HG02884 (cell line): Measurements from ENCODE around the gene TINCR.
"Not testable (repeated sequence)": the region's sequence is repeated elsewhere in the genome, so short reads cannot be mapped to it uniquely, and the experiment has no call there.

ENCODE experiments used
- ATAC-seq: cut with Tn5 transposase; IDR thresholded peaks from one replicate; pipeline ENCODE4 v1.9.1; 2021; ENCODE audit warnings: mild to moderate bottlenecking, moderate library complexity; ENCODE audit not compliant: unreplicated experiment

TINCR gene

GRCh38 chr19:5567360-5567969, at the start of gene TINCR:
TINCR (minus strand) TSS chr19:5567953.
- no peak for ATAC-seq

GRCh38 chr19:5617080-5617479, 49.3 kb upstream of the TINCR start:
- ATAC-seq, result no peak

- no peak for ATAC-seq
These were observed 48.1 kb upstream of the TINCR start for GRCh38 chr19:5615756-5616327.

GRCh38 chr19:5612891-5613865, 45.4 kb upstream of the TINCR start:
- no peak for ATAC-seq

- ATAC-seq, result no peak
These were observed 42.2 kb upstream of the TINCR start for GRCh38 chr19:5609881-5610448.

GRCh38 chr19:5608766-5609165, 41.0 kb upstream of the TINCR start:
- ATAC-seq, result not testable (repeated sequence)

- ATAC-seq, result no peak
These were observed 40.5 kb upstream of the TINCR start for GRCh38 chr19:5608291-5608690.

GRCh38 chr19:5607318-5608275, 39.8 kb upstream of the TINCR start:
- ATAC-seq, result no peak

- ATAC-seq, result no peak
These were observed 37.6 kb upstream of the TINCR start for GRCh38 chr19:5605362-5605761.

GRCh38 chr19:5603626-5604025, 35.9 kb upstream of the TINCR start:
- no peak for ATAC-seq

GRCh38 chr19:5600797-5601196, 33.0 kb upstream of the TINCR start:
- ATAC-seq, result no peak

- no peak for ATAC-seq
These were observed 28.0 kb upstream of the TINCR start for GRCh38 chr19:5595745-5596144.

GRCh38 chr19:5595129-5595528, 27.4 kb upstream of the TINCR start:
- ATAC-seq, result no peak

- no peak for ATAC-seq
These were observed 26.8 kb upstream of the TINCR start for GRCh38 chr19:5594521-5594950.

- no peak for ATAC-seq
These were observed 25.8 kb upstream of the TINCR start for GRCh38 chr19:5593343-5594255.

GRCh38 chr19:5592531-5593342, 25.0 kb upstream of the TINCR start:
- ATAC-seq, result no peak

GRCh38 chr19:5591476-5591875, 23.7 kb upstream of the TINCR start:
- no peak for ATAC-seq

- no peak for ATAC-seq
These were observed 23.1 kb upstream of the TINCR start for GRCh38 chr19:5590865-5591154.
